ENCODE data around the gene GRIK3.

GRCh38 chr1:36773827-36774541 is 260.3 kb downstream of the GRIK3 start:
- no peak for TF ChIP-seq CTCF (IDR thresholded peaks at IDR 0.05)
- TF ChIP-seq POLR2A (IDR thresholded peaks at IDR 0.05) = no peak

Data from stomach (tissue), 4 donors.